ENCODE measurements around the gene GPR50. TPM values are rescaled to one million over a fixed set of nuclear protein-coding genes. Genes with fewer than 3 reads are reported as not detected.

The GPR50 gene
- total RNA-seq, 4 donors from 2014 or later: 0.18 to 0.19 TPM; not detected in 2

- H3K27ac ChIP-seq: no peak overlapping the region
- TF ChIP-seq, protein P1, sequence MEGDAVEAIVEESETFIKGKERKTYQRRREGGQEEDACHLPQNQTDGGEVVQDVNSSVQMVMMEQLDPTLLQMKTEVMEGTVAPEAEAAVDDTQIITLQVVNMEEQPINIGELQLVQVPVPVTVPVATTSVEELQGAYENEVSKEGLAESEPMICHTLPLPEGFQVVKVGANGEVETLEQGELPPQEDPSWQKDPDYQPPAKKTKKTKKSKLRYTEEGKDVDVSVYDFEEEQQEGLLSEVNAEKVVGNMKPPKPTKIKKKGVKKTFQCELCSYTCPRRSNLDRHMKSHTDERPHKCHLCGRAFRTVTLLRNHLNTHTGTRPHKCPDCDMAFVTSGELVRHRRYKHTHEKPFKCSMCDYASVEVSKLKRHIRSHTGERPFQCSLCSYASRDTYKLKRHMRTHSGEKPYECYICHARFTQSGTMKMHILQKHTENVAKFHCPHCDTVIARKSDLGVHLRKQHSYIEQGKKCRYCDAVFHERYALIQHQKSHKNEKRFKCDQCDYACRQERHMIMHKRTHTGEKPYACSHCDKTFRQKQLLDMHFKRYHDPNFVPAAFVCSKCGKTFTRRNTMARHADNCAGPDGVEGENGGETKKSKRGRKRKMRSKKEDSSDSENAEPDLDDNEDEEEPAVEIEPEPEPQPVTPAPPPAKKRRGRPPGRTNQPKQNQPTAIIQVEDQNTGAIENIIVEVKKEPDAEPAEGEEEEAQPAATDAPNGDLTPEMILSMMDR (IDR thresholded peaks at IDR 0.05): no peak
- no peak for TF ChIP-seq POLR2A (IDR thresholded peaks at IDR 0.05)
- H3K36me3 ChIP-seq: no peaks in the 10 kb centered on the region
- H3K4me3 ChIP-seq: no peak overlapping the region
- peaks cover 0 to 3% (median 0%) of the 10 kb centered on the region in 4 donors for H3K27me3 ChIP-seq
- no peak for DNase-seq
- H3K4me1 ChIP-seq: no peaks in the 10 kb centered on the region
- intact Hi-C loops (cut with DNase I): loop anchor here (10.0 kb wide), 2 partner anchors 210 to 350 kb away; no protein-coding TSS in a partner anchor
- no peaks in the 10 kb centered on the region for H3K9me3 ChIP-seq
- 53 to 59% methylated on average over 2 to 4 of the region's 4 CpGs for WGBS, 2 donors
Observed at GRCh38 chrX:151155234-151155633, 21.1 kb upstream of the GPR50 start.

DNA sequence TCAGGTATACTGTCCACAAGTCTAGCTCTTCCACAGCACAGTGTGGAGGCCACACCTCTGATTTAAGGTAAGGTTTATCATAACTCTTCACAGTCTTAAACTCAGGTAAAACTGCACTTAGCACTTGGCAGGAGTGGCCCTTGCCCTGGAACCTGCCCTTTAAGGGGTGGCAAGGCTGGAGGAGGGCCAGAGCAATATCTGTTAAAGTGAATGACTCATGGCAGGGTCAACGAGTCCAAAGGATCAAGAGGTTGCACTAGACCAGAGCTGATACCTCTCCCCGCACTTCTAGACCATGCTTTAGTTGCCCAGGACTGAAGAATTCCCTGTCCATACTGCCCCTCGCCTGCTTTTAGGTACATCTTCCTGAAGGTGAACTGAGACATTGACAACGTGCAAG, 14.7 kb upstream of the GPR50 start:
- Histone ChIP-seq H3K27ac (no peak overlapping the region), H3K9me3 (no peaks in the 10 kb centered on the region), H3K4me1 (no peaks in the 10 kb centered on the region), H3K36me3 (no peaks in the 10 kb centered on the region), H3K4me3 (no peak overlapping the region), H3K27me3 (no peaks in the 10 kb centered on the region)
- TF ChIP-seq, protein P1 (IDR thresholded peaks at IDR 0.05): no peak
- no peak for TF ChIP-seq POLR2A (IDR thresholded peaks at IDR 0.05)
- 34 to 60% methylated on average over 1 to 3 of the region's 4 CpGs for WGBS, 2 donors
- intact Hi-C loops (cut with DNase I): no loop called here
- DNase-seq: no peak

DNA sequence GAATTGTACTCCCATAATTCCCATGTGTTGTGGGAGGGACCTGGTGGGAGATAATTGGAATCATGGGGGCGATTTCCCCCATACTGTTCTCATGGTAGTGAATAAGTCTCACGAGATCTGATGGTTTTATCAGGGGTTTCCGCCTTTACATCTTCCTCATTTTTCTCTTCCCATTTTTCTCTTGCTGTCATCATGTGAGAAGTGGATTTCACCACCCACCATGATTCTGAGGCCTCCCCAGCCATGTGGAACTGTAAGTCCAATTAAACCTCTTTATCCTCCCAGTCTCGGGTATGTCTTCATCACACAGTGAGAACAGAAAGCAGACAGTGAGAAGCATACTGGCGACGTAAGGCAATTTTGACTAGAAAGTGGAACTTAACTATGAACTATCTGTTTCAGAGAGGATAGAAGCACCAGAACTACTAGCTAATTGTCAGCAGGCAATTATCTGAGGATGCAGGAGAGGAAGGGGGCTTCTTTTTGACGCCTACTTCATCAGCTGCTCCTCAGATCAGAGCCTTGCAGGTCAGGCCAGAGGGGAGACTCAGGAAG, 8.5 kb upstream of the GPR50 start:
- no peaks in the 10 kb centered on the region for H3K36me3 ChIP-seq
- TF ChIP-seq, protein P1 (IDR thresholded peaks at IDR 0.05): no peak
- no peak for TF ChIP-seq POLR2A (IDR thresholded peaks at IDR 0.05)
- H3K4me3 ChIP-seq: no peak overlapping the region
- intact Hi-C loops (cut with DNase I): no loop called here
- peaks cover 0 to 13% (median 0%) of the 10 kb centered on the region in 4 donors for H3K27me3 ChIP-seq
- no peak overlapping the region for H3K27ac ChIP-seq
- 67 to 92% methylated on average over 4 to 7 of the region's 7 CpGs for WGBS, 2 donors
- DNase-seq: no peak
- no peaks in the 10 kb centered on the region for H3K4me1 ChIP-seq
- no peaks in the 10 kb centered on the region for H3K9me3 ChIP-seq

DNA sequence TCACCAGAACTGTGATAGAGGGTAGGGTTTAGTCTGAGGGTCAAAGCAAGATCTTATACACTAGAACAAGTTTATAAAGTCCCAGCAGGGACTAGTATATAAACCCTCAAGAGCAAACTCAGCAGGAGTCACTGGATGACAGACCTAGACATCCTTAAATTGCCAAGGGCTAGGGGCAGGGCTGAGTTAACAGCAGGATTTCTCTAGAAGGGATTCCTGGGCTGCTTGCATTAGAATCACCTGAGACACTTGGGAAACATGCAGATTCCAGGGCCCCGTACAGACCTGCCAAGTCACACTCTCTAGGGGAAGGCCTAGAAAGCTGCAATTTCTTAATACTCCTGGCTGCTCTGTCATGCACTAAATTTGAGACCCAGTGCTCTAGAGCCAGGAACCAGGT, 6.6 kb upstream of the GPR50 start:
- TF ChIP-seq, protein P1 (IDR thresholded peaks at IDR 0.05): no peak
- TF ChIP-seq POLR2A (IDR thresholded peaks at IDR 0.05): no peak
- Histone ChIP-seq H3K36me3 (no peaks in the 10 kb centered on the region), H3K27ac (no peak overlapping the region), H3K4me3 (no peak overlapping the region), H3K9me3 (no peaks in the 10 kb centered on the region), H3K4me1 (no peaks in the 10 kb centered on the region), H3K27me3 (peaks cover 0 to 32% (median 2%) of the 10 kb centered on the region in 4 donors)
- DNase-seq: no peak
- intact Hi-C loops (cut with DNase I): no loop called here
- WGBS, 2 donors: 60% methylated on average over 1 of the region's 1 CpG; no CpG with 5 or more reads in 1 of the 2 donors

DNA sequence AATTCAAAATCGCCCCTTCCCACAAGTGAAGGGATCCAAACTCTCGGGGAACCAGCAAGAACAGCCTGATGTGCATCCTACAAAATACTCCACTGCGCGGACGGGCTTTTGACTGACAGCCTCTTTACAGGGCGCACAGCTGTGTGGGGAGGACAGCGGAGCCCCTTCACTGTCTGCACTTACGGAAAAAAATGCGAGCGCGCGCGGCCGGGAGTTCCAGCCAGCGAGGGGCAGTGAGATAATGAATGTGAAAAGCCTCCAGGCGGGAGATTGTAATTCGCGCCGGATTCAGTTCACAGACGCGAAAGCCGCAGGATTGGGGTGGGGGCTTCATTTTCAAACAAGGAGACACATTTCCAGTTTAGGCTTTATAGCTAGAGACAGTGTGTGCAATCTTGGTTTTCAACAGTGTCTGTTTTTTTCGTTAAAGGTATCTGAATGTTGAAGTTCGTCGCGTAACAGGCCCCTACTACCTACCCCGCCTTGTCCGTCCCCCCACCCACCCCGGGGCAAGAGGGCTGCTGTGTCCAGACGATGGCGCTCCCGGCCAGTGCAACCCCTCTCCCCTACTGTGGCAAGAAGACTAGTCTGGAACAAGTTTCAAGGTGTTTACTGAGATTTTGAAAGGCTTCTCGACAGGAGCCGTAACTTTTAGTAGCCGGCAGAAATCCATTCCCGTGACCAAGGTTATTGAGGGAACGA, 1.7 kb upstream of the GPR50 start:
- intact Hi-C loops (cut with DNase I): no loop called here
- no peak for TF ChIP-seq POLR2A (IDR thresholded peaks at IDR 0.05)
- TF ChIP-seq, protein P1 (IDR thresholded peaks at IDR 0.05): no peak
- peaks cover 0 to 12% (median 0%) of the 10 kb centered on the region in 3 donors for H3K9me3 ChIP-seq
- H3K4me3 ChIP-seq: no peak overlapping the region
- H3K4me1 ChIP-seq: peaks cover 0 to 23% (median 0%) of the 10 kb centered on the region in 3 donors
- DNase-seq: no peak
- 37% methylated on average over 26 of the region's 37 CpGs; no CpG with 5 or more reads in 1 of the 2 donors for WGBS, 2 donors
- H3K36me3 ChIP-seq: no peaks in the 10 kb centered on the region
- no peak overlapping the region for H3K27ac ChIP-seq
- peaks cover 0 to 82% (median 3%) of the 10 kb centered on the region in 4 donors for H3K27me3 ChIP-seq

Measured in esophagus squamous epithelium (tissue), 5 donors.